Fibroblast of lung (primary cell): ENCODE data around the gene PTGDS. TPM values are rescaled to one million over a fixed set of nuclear protein-coding genes. Genes with fewer than 3 reads are reported as not detected.

Source experiments
- DNase-seq, 2 donors: peaks; one replicate each; pipeline versions ENCODE4 v3.0.0 to v3.0.0-alpha.2; 2010; ENCODE audit warnings: low read depth in 2 of 2
- H2AFZ ChIP-seq: 2 replicates; pipeline ENCODE4 v1.5.1; 2012; ENCODE audit warnings: low read length, control low read depth, inconsistent platforms
- H3K27ac ChIP-seq: 2 replicates; pipeline ENCODE4 v1.5.1; 2011; ENCODE audit warnings: low read length, control low read depth; ENCODE audit not compliant: insufficient read depth
- H3K27me3 ChIP-seq: 2 replicates; pipeline ENCODE4 v1.5.1; 2011; ENCODE audit warnings: mild to moderate bottlenecking, low read length; ENCODE audit not compliant: control insufficient read depth, insufficient read depth
- H3K36me3 ChIP-seq: 2 replicates; pipeline ENCODE4 v1.5.1; 2011; ENCODE audit warnings: low read length; ENCODE audit not compliant: control insufficient read depth, insufficient read depth
- H3K4me1 ChIP-seq: 2 replicates; pipeline ENCODE4 v1.5.1; 2011; ENCODE audit warnings: low read length; ENCODE audit not compliant: control insufficient read depth, insufficient read depth; ENCODE audit errors: extremely low read depth
- H3K4me2 ChIP-seq: 2 replicates; pipeline ENCODE4 v1.5.1; 2011; ENCODE audit warnings: low read length, control low read depth; ENCODE audit not compliant: insufficient read depth; ENCODE audit errors: extremely low read depth
- H3K4me3 ChIP-seq, 4 experiments: fragments of 200-600 bp in 1 of 4; sonication (generic) in 1 of 4; replicated peaks in 1 of 4; 2 replicates each; pipeline ENCODE4 v1.5.1; 2011 to 2016; ENCODE audit warnings: low read length in 4 of 4, low read depth in 3 of 4, mild to moderate bottlenecking in 3 of 4, control low read depth in 2 of 4, inconsistent platforms in 1 of 4, mixed read lengths in 1 of 4; ENCODE audit not compliant: insufficient read depth in 1 of 4; ENCODE audit errors: control extremely low read depth in 1 of 4
- H3K79me2 ChIP-seq: 2 replicates; pipeline ENCODE4 v1.5.1; 2012; ENCODE audit warnings: mild to moderate bottlenecking, low read length, inconsistent platforms; ENCODE audit not compliant: control insufficient read depth, insufficient read depth
- H3K9ac ChIP-seq: 2 replicates; pipeline ENCODE4 v1.5.1; 2011; ENCODE audit warnings: mild to moderate bottlenecking, low read length, control low read depth; ENCODE audit not compliant: insufficient read depth
- H3K9me3 ChIP-seq: 2 replicates; pipeline ENCODE4 v1.5.1; 2012; ENCODE audit warnings: low read depth, low read length; ENCODE audit not compliant: control insufficient read depth, insufficient read depth
- H4K20me1 ChIP-seq: 2 replicates; pipeline ENCODE4 v1.5.1; 2011; ENCODE audit warnings: low read length; ENCODE audit not compliant: control insufficient read depth, insufficient read depth; ENCODE audit errors: extremely low read depth
- EZH2 ChIP-seq: IDR thresholded peaks from 2 replicates; pipeline ENCODE4 v1.5.1; 2012; ENCODE audit warnings: low read length, control low read depth, mild to moderate bottlenecking; ENCODE audit errors: missing control alignments
- polyA plus RNA-seq, 2 donors: library from polyadenylated mRNA; depleted of rRNA in 1 of 2; stranded (reverse) in 1 of 2; unstranded in 1 of 2; fragments of >200 nt; gene quantifications; 2 replicates each; pipeline ENCODE4 v1.2.1, GENCODE V29; 2011 to 2012; ENCODE audit warnings: missing spikeins in 1 of 2
- total RNA-seq: library from RNA; depleted of rRNA; stranded (reverse); fragments of >200 nt; gene quantifications from 2 replicates; pipeline ENCODE4 v1.2.1, GENCODE V29; 2014
- TF ChIP-seq, protein P1 (sequence below), 2 donors: IDR thresholded peaks in 1 of 2; conservative IDR thresholded peaks in 1 of 2; 1 replicate in 1 of 2; 2 replicates in 1 of 2; pipeline ENCODE4 v1.5.1; 2011 to 2012; ENCODE audit warnings: low read length in 2 of 2, control low read depth in 1 of 2, inconsistent platforms in 1 of 2, low read depth in 1 of 2, mild to moderate bottlenecking in 1 of 2

Gene PTGDS
- total and polyA plus RNA-seq, 2 donors (not counting 1 experiment from before 2014, with no cell fraction given) = 4.9 to 90.3 TPM

DNA sequence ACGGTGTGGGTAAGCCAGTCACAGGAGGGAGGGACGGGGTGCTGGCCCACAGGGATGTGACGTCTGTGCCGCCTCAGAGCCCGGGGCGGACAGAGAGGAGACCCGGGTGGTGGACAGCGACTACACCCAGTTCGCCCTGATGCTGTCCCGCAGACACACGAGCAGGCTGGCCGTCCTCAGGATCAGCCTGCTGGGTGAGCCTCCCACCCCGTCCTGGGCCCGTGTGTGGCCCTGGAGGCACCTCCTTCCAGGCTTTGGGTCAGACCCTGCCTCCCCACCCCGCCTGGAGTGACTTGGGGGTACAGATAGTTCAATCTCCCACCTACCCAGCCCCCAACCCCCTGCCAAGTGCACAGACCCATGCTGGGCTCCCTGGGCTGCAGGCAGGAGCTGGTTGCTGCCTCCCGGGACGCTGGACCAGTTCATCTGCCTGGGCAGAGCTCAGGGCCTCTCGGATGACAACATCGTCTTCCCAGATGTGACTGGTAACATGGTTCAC, 23.5 kb upstream of the PTGDS start:
- H3K4me1 ChIP-seq = no peaks in the 10 kb centered on the region
- H2AFZ ChIP-seq = no peak overlapping the region
- H3K36me3 ChIP-seq = no peaks in the 10 kb centered on the region
- H3K27ac ChIP-seq = no peak overlapping the region
- no peak for DNase-seq
- H4K20me1 ChIP-seq = no peaks in the 10 kb centered on the region
- TF ChIP-seq, protein P1, sequence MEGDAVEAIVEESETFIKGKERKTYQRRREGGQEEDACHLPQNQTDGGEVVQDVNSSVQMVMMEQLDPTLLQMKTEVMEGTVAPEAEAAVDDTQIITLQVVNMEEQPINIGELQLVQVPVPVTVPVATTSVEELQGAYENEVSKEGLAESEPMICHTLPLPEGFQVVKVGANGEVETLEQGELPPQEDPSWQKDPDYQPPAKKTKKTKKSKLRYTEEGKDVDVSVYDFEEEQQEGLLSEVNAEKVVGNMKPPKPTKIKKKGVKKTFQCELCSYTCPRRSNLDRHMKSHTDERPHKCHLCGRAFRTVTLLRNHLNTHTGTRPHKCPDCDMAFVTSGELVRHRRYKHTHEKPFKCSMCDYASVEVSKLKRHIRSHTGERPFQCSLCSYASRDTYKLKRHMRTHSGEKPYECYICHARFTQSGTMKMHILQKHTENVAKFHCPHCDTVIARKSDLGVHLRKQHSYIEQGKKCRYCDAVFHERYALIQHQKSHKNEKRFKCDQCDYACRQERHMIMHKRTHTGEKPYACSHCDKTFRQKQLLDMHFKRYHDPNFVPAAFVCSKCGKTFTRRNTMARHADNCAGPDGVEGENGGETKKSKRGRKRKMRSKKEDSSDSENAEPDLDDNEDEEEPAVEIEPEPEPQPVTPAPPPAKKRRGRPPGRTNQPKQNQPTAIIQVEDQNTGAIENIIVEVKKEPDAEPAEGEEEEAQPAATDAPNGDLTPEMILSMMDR (conservative IDR thresholded peaks at IDR 0.05 in 1 of 2, IDR thresholded peaks at IDR 0.05 in 1 of 2; ENCODE audit: low read depth in 1 of 2, low read length in 2 of 2) = no peak
- no peak for TF ChIP-seq EZH2
- no peak overlapping the region for H3K9ac ChIP-seq
- H3K9me3 ChIP-seq = no peaks in the 10 kb centered on the region
- no peak overlapping the region for H3K4me3 ChIP-seq
- H3K27me3 ChIP-seq = no peaks in the 10 kb centered on the region
- H3K4me2 ChIP-seq = no peak overlapping the region
- no peaks in the 10 kb centered on the region for H3K79me2 ChIP-seq

GRCh38 chr9:136954270-136955083, 22.8 kb upstream of the PTGDS start:
- TF ChIP-seq, protein P1 (conservative IDR thresholded peaks at IDR 0.05 in 1 of 2, IDR thresholded peaks at IDR 0.05 in 1 of 2; ENCODE audit: low read depth in 1 of 2, low read length in 2 of 2) = no peak
- no peak for TF ChIP-seq EZH2
- H3K27me3 ChIP-seq = no peaks in the 10 kb centered on the region
- H3K4me2 ChIP-seq = no peak overlapping the region
- H3K27ac ChIP-seq = no peak overlapping the region
- H3K36me3 ChIP-seq = no peaks in the 10 kb centered on the region
- no peaks in the 10 kb centered on the region for H3K9me3 ChIP-seq
- no peak overlapping the region for H2AFZ ChIP-seq
- H3K79me2 ChIP-seq = no peaks in the 10 kb centered on the region
- DNase-seq = no peak
- H3K4me1 ChIP-seq = no peaks in the 10 kb centered on the region
- no peak overlapping the region for H3K4me3 ChIP-seq
- H4K20me1 ChIP-seq = no peaks in the 10 kb centered on the region
- no peak overlapping the region for H3K9ac ChIP-seq

DNA sequence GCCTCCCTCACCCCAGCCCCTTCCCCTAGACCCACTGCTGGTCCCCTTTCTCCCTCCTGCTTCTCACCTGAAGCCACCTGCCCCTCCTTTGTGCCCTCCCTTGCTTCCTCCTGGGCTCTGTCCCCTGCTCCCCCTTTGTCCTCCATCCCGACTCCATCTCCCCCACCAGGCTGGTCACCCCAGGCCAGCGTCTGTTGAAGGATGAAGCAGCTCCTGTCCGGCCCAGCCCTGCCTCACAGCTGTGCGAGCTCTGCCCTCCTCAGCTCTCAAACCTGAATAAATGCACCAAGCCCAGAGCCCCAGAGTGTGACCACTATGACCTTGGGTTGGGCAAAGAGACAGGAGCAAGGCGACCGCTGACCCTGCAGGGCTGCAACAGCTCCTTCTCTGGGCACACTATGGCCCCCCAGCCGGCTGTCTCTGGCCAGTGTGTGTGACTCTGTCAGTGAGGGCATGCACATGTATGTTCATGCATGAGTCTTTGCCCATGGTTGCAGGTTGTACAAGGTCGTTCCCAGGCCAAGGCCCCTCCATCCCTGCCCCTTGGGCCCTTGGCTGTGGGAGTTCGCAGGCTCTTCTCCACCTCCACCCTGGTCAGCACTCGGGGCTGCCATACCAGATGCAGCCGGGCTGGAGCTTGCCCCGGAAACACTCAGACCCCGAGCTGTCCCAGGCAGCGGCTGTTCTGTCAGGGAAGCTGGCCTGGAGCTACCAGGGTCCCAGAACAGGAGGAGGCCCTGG, 21.9 kb upstream of the PTGDS start:
- TF ChIP-seq, protein P1 (conservative IDR thresholded peaks at IDR 0.05 in 1 of 2, IDR thresholded peaks at IDR 0.05 in 1 of 2; ENCODE audit: low read depth in 1 of 2, low read length in 2 of 2) = no peak
- TF ChIP-seq EZH2 = no peak
- Histone ChIP-seq H3K4me3 (no peak overlapping the region), H4K20me1 (no peaks in the 10 kb centered on the region), H3K27ac (no peak overlapping the region), H3K79me2 (no peaks in the 10 kb centered on the region), H3K4me1 (no peaks in the 10 kb centered on the region), H3K4me2 (no peak overlapping the region), H3K9ac (no peak overlapping the region), H3K36me3 (no peaks in the 10 kb centered on the region), H3K9me3 (no peaks in the 10 kb centered on the region), H3K27me3 (no peaks in the 10 kb centered on the region), H2AFZ (no peak overlapping the region)
- no peak for DNase-seq
